Right atrium auricular region (tissue), 2 donors: ENCODE results near the gene COL4A2. TPM values are rescaled to one million over a fixed set of nuclear protein-coding genes. Genes with fewer than 3 reads are reported as not detected.
A peak's percentile ranks its signal among the peaks of the same experiment; 100 is the strongest.

Source experiments
- DNase-seq: peaks from one replicate; pipeline ENCODE4 v3.0.0-alpha.2; 2019; ENCODE audit warnings: low spot score
- H3K27ac ChIP-seq, 2 donors: fragments of 200-600 bp; sonication (generic); 1 replicate in 1 of 2; 2 replicates in 1 of 2; pipeline ENCODE4 v1.5.1; 2016 to 2019
- H3K27me3 ChIP-seq, 2 donors: fragments of 200-600 bp; sonication (generic); one replicate each; pipeline versions ENCODE4 v1.5.1 to v1.6.0; 2017 to 2019
- H3K36me3 ChIP-seq: fragments of 200-600 bp; sonication (generic); one replicate; pipeline ENCODE4 v1.5.1; 2016
- H3K4me1 ChIP-seq, 2 donors: fragments of 200-600 bp; sonication (generic); one replicate each; pipeline versions ENCODE4 v1.5.1 to v1.6.0; 2017 to 2019
- H3K4me3 ChIP-seq, 2 donors: fragments of 200-600 bp; sonication (generic); 1 replicate in 1 of 2; 2 replicates in 1 of 2; pipeline ENCODE4 v1.5.1; 2017 to 2019; ENCODE audit warnings: mild to moderate bottlenecking in 1 of 2, moderate library complexity in 1 of 2
- H3K9me3 ChIP-seq, 2 donors: fragments of 200-600 bp; sonication (generic); one replicate each; pipeline ENCODE4 v1.5.1; 2019
- CTCF ChIP-seq, 2 donors: fragments of 200-600 bp; sonication (generic); IDR thresholded peaks; one replicate each; pipeline ENCODE4 v1.5.1; 2019; ENCODE audit warnings: antibody characterized with exemption in 2 of 2
- total RNA-seq, 2 donors: library from RNA; depleted of rRNA; stranded (reverse); fragments of >200 nt; gene quantifications; one replicate each; pipeline ENCODE4 v1.1.0, GENCODE V29; 2016

Gene COL4A2
- total RNA-seq, 2 donors from 2014 or later: 141 to 153 TPM

GRCh38 chr13:110262082-110262436, 45.0 kb upstream of the COL4A2 start:
- peak; percentile 55 for DNase-seq
- Histone ChIP-seq H3K27me3 (no peaks in the 10 kb centered on the region), H3K4me3 (no peak overlapping the region), H3K9me3 (no peaks in the 10 kb centered on the region), H3K36me3 (no peaks in the 10 kb centered on the region), H3K27ac (peak overlapping the region; percentile 65 to 66), H3K4me1 (peaks cover 0 to 80% of the 10 kb centered on the region in 2 donors)
- TF ChIP-seq CTCF (IDR thresholded peaks at IDR 0.05): no peak

GRCh38 chr13:110262508-110263291, 44.4 kb upstream of the COL4A2 start:
- Histone ChIP-seq H3K27me3 (no peaks in the 10 kb centered on the region), H3K9me3 (no peaks in the 10 kb centered on the region), H3K36me3 (no peaks in the 10 kb centered on the region), H3K4me1 (peaks cover 0 to 81% of the 10 kb centered on the region in 2 donors), H3K27ac (peak overlapping the region; percentile 65 to 66), H3K4me3 (no peak overlapping the region)
- TF ChIP-seq CTCF (IDR thresholded peaks at IDR 0.05): no peak
- DNase-seq: peak; percentile 60

GRCh38 chr13:110263404-110263803, 43.7 kb upstream of the COL4A2 start:
- no peaks in the 10 kb centered on the region for H3K36me3 ChIP-seq
- peaks cover 0 to 88% of the 10 kb centered on the region in 2 donors for H3K4me1 ChIP-seq
- TF ChIP-seq CTCF (IDR thresholded peaks at IDR 0.05): no peak
- H3K27ac ChIP-seq: peak overlapping the region; percentile 65 to 66
- H3K27me3 ChIP-seq: no peaks in the 10 kb centered on the region
- H3K9me3 ChIP-seq: no peaks in the 10 kb centered on the region
- no peak for DNase-seq
- no peak overlapping the region for H3K4me3 ChIP-seq

- peaks cover 0 to 91% of the 10 kb centered on the region in 2 donors for H3K4me1 ChIP-seq
- no peak for TF ChIP-seq CTCF (IDR thresholded peaks at IDR 0.05)
- DNase-seq: peak; percentile 64
- no peaks in the 10 kb centered on the region for H3K9me3 ChIP-seq
- H3K36me3 ChIP-seq: no peaks in the 10 kb centered on the region
- peak overlapping the region; percentile 58 to 65 for H3K27ac ChIP-seq
- H3K4me3 ChIP-seq: no peak overlapping the region
- no peaks in the 10 kb centered on the region for H3K27me3 ChIP-seq
Observed at GRCh38 chr13:110263888-110264287, 43.2 kb upstream of the COL4A2 start.

GRCh38 chr13:110264685-110265275, 42.3 kb upstream of the COL4A2 start:
- peak; percentile 54 for DNase-seq
- Histone ChIP-seq H3K4me3 (no peak overlapping the region), H3K4me1 (peaks cover 0 to 91% of the 10 kb centered on the region in 2 donors), H3K27ac (peak overlapping the region; percentile 58 to 65), H3K36me3 (no peaks in the 10 kb centered on the region), H3K27me3 (no peaks in the 10 kb centered on the region), H3K9me3 (no peaks in the 10 kb centered on the region)
- no peak for TF ChIP-seq CTCF (IDR thresholded peaks at IDR 0.05)
